ENCODE data around the gene MGMT. TPM values are rescaled to one million over a fixed set of nuclear protein-coding genes. Genes with fewer than 3 reads are reported as not detected.

MGMT gene
- total RNA-seq, 2 donors from 2014 or later = 18.7 to 22.4 TPM

DNA sequence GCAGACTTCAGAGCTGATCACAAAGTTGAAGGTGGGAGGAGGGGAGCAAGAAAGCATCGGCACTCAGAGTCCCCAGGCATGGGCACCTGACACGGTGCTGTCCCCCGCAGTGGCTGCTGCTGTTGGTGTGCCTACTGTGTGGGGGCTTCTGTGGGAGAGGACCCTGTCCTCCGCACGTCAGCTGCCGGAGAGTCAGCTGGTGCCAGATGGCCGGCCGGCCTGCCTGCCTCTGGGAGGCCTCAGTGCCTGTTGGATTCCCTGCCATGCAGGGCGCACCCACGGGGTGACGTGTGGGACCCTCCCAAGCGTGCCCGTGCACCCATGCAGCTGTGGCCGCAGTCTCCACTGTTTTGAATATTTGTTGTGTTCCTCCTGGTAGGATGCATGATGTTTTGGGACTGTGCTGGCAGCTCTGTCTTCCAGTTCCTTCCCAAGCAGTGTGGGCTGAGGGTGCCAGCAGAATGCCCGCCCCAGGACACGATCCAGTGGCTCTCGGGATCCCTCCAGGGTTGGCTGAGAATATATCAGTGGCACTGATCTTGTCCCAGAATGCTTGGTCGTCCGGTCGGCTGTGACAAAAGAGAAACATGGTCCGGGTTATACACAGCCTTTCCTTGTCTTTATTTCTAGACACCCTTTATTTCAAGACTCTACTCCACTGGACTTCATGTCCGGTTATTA, 185.6 kb downstream of the MGMT start:
- Mint-ChIP-seq H3K4me1 (no peaks in the 10 kb centered on the region), H3K36me3 (ENCODE audit: low read depth) (peaks cover 16% of the 10 kb centered on the region), H3K9me3 (no peaks in the 10 kb centered on the region), H3K27ac (no peak overlapping the region), H3K4me3 (no peak overlapping the region), H3K27me3 (no peaks in the 10 kb centered on the region)
- no peak for ATAC-seq (replicated peaks)

DNA sequence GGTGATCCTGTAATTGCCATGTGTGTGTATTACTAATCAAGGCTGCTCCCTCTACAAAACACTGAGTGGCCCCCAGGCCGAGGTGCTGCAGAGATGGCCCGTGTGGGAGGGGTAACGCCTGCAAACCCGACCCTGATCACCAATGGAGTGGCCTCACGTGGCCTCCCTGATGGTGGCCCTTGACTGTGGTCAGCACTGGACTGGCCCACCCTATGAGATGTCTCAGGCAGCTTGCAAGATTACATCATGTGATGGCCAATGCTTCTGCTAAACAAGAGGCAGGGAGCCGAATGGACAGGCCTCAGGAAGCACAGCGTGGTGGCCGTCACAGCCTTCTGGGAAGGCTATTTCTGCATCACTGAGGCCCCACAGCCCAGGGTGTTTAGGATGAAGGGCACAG, 186.4 kb downstream of the MGMT start:
- H3K4me1 Mint-ChIP-seq = no peaks in the 10 kb centered on the region
- peaks cover 16% of the 10 kb centered on the region for H3K36me3 Mint-ChIP-seq (ENCODE audit: low read depth)
- no peaks in the 10 kb centered on the region for H3K27me3 Mint-ChIP-seq
- no peak for ATAC-seq (replicated peaks)
- H3K9me3 Mint-ChIP-seq = no peaks in the 10 kb centered on the region
- H3K4me3 Mint-ChIP-seq = no peak overlapping the region
- no peak overlapping the region for H3K27ac Mint-ChIP-seq

DNA sequence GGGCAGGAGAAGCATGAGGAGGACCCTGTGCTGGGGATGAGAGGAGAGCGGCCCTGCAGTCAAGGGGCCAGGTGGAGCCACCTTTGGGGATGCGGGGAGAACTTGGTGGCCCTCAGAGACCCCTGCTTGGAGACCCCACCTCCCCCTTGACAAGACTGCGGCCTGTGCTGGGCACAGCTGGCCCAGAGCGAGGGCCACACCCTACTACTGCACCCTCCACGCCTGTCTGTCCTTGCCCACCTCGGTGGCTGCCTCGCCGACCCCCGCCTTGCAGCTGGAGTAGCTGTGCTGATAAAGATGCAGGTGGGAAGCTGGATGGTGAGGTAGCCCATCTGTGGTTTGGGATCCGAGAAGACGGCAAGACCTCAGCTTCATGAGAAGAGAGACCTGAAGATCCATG, 186.8 kb downstream of the MGMT start:
- Mint-ChIP-seq H3K4me3 (no peak overlapping the region), H3K27ac (no peak overlapping the region), H3K27me3 (no peaks in the 10 kb centered on the region), H3K36me3 (ENCODE audit: low read depth) (peaks cover 16% of the 10 kb centered on the region), H3K9me3 (no peaks in the 10 kb centered on the region), H3K4me1 (no peaks in the 10 kb centered on the region)
- no peak for ATAC-seq (replicated peaks)

DNA sequence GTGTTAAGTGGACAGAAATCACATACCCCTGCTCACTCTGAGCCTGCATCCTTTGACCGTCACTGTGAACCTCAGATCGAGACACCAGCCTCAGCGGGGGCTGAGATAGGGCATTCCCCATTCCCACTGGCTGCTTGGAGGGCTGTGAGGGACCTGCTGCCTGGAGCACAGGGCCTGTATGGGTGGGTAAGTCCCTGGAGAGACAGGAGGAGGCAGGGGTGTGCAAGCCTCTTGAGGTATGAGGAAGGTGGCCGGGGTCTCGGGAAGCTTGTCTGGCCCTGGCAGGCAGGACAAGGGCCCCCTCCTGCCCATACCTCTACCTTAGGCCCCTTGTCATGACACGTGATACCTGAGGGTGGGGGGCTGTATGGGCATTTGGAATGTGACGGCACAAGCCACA, 187.4 kb downstream of the MGMT start:
- no peak for ATAC-seq (replicated peaks)
- peaks cover 10% of the 10 kb centered on the region for H3K36me3 Mint-ChIP-seq (ENCODE audit: low read depth)
- no peaks in the 10 kb centered on the region for H3K4me1 Mint-ChIP-seq
- peaks cover 3% of the 10 kb centered on the region for H3K9me3 Mint-ChIP-seq
- H3K27ac Mint-ChIP-seq = no peak overlapping the region
- H3K4me3 Mint-ChIP-seq = no peak overlapping the region
- H3K27me3 Mint-ChIP-seq = no peaks in the 10 kb centered on the region

DNA sequence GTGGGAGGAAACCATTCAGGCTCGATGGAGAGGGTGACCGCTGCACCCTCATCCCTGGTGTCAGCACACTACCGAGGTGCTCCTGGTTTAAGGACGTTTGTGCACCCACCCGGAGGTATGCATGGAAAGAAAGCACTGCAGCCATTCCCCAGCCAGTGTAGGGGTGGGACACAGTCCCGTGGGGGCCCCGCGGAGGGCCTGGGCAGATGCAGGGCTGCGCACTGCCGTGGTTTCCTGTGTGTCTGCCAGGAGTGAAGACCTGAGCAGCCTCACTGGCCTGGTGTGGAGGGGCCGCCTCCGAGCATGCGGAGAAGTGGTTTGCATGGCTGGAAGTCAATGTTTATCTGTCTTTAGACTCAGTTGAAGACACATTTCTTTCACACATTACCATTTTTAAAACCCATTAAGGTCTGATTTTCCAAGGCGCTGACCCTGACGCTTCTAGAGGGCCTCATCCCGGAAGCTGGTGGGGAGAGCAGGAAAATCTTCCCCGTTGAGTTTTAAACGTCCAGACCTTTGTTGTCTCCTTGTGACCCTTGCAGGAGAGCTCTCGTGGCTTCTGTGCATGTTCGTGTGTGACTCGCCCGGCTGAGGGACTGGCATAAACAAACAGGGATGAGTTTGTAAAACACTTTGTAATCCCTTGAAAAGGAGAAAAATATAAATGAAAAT, 188.1 kb downstream of the MGMT start:
- Mint-ChIP-seq H3K4me1 (no peaks in the 10 kb centered on the region), H3K27me3 (no peaks in the 10 kb centered on the region), H3K4me3 (no peak overlapping the region), H3K36me3 (ENCODE audit: low read depth) (peaks cover 4% of the 10 kb centered on the region), H3K9me3 (peaks cover 3% of the 10 kb centered on the region), H3K27ac (no peak overlapping the region)
- no peak for ATAC-seq (replicated peaks)

DNA sequence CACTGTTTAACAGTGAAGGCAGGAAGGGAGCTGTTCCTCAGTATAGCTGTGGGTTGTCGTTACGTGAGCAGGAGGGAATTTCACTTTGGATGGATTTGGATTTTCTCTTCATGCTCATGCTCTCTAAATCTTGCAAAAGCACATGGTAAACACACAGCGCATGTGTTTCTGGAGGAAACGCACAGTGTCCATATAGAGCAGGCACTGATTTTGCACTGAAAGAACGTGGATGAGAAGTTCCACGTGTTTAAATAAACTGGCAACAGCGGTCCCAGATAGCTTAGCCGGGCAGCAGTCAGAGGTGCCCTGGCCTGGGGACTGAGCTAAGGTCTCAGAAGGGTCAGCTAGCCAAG, 188.6 kb downstream of the MGMT start:
- no peaks in the 10 kb centered on the region for H3K4me1 Mint-ChIP-seq
- no peak for ATAC-seq (replicated peaks)
- peaks cover 3% of the 10 kb centered on the region for H3K9me3 Mint-ChIP-seq
- no peaks in the 10 kb centered on the region for H3K36me3 Mint-ChIP-seq (ENCODE audit: low read depth)
- no peaks in the 10 kb centered on the region for H3K27me3 Mint-ChIP-seq
- no peak overlapping the region for H3K4me3 Mint-ChIP-seq
- H3K27ac Mint-ChIP-seq = no peak overlapping the region

DNA sequence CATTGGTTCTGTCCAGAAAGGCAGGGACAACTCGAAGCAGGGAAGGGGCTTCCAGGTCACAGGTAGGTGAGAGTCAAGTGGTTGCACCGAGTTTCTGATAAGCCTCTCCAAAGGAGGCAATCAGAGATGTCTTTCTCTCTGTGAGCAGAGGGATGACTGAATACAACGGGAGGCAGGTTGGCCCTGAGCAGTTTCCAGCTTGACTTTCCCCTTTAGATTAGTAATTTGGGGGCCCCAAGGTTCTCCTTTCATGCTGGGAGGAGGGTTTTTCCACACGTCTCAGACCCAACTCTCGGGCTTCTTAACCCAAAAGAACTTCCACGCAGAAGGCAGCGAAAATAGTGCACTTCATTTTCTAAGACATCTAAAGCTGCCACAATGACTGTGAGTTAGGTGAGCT, 189.6 kb downstream of the MGMT start:
- H3K9me3 Mint-ChIP-seq = peaks cover 10% of the 10 kb centered on the region
- no peak overlapping the region for H3K27ac Mint-ChIP-seq
- H3K36me3 Mint-ChIP-seq (ENCODE audit: low read depth) = no peaks in the 10 kb centered on the region
- ATAC-seq (replicated peaks) = no peak
- H3K4me3 Mint-ChIP-seq = no peak overlapping the region
- no peaks in the 10 kb centered on the region for H3K4me1 Mint-ChIP-seq
- no peaks in the 10 kb centered on the region for H3K27me3 Mint-ChIP-seq

DNA sequence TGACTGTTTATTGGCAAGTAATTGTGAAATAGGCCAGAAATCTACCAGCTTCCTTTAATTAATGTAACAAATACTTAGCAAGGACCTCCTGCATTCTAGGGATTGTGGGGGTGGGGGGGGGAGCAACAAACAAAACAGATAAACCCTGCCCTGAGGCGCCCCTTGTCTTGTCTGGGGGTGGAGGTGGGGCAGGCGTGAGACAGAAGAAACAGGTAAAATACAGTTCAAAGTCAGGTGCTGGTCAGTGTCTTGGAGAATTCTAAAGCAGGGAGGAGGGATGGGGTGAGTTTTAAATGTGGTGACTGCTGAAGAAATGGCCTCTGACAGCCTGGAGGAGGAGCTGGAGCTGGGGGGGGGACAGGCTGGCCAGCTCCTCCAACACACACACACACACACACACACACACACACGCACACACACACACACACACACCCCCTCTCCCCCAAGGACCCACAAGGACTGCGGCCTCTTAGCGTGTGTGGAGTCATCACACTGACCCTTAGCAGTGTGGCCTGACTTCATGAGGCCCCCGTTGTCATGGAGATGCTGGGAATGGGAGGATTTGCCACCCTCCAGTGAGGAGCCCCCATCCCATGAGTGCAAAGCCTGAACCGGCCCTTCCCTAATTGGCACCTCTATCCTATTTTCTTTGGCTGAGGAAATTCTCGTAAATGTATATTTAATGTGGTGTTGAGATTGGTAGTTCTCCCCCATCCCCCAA, 190.4 kb downstream of the MGMT start:
- H3K4me3 Mint-ChIP-seq = no peak overlapping the region
- H3K9me3 Mint-ChIP-seq = peaks cover 17% of the 10 kb centered on the region
- H3K27ac Mint-ChIP-seq = no peak overlapping the region
- H3K36me3 Mint-ChIP-seq (ENCODE audit: low read depth) = peaks cover 5% of the 10 kb centered on the region
- H3K4me1 Mint-ChIP-seq = no peaks in the 10 kb centered on the region
- no peaks in the 10 kb centered on the region for H3K27me3 Mint-ChIP-seq
- ATAC-seq (replicated peaks) = no peak

DNA sequence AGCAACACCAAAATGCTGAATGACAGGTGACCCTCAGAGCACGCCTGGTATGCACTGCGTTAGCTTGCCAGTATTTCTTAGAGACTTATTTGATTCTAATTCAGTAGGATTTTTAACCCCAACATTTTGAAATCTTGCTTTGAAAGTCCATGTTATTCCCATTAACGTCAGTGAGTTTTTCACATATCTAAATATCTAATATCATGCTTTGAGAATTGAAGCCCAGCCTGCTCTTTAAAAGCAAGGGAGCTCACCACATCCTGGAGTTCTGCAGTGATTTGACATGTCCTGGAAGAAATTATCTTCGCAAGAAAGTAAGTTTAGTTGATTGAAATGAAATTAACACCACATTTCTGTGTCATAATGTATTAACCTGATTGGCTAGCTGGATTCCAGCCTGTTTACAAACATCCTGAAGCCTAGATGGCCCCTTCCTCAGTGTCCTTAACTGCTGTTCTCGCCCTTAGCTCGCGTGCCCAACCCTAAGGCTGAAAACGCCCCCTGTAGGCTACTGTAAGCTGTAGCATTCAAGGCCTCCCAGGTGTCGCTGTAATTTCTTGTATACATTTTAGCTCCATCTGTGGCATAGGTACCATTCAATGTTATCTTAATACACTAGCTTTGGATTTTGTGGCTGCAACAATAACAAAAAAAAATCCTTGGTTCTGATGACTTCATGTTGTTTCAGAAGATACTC, 191.5 kb downstream of the MGMT start:
- Mint-ChIP-seq H3K36me3 (ENCODE audit: low read depth) (peaks cover 5% of the 10 kb centered on the region), H3K9me3 (peaks cover 18% of the 10 kb centered on the region), H3K4me3 (no peak overlapping the region), H3K27me3 (no peaks in the 10 kb centered on the region), H3K4me1 (no peaks in the 10 kb centered on the region), H3K27ac (no peak overlapping the region)
- ATAC-seq (replicated peaks) = no peak

DNA sequence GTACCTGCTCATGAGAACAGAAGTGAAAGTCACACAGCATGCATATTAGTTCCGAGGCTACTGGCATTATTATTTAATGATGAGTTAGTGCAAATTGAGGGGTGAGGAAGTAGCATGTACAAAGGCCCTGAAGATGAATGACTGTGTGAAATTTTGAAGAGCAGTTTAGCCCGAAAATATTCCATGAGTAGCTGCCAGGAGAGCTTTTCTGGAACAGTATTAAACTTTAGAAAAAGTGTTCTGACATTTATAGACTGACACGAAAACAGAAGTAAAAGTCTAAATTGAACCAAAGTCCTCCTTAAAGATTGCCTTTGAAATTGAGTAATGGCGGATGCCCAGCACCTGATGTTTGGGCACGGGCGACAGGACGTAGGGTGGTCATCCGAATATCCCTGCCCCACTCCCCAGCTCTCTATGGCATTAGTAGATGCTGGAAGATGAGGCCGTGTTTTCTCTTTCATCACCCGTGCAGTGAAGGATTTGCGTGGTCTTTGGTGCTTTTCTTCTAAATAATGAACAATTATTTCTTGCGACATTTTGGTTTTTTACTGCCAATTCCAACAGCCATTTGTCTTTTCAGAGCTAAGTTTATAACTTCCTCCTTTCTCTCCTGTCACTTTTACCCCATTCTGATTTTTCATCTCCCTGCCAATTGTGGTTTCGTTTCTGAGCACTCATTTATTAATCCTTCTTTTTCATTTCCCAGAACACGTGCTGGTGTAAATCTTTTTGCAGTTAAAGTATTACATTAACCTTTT, 192.6 kb downstream of the MGMT start:
- Mint-ChIP-seq H3K36me3 (ENCODE audit: low read depth) (peaks cover 10% of the 10 kb centered on the region), H3K4me1 (no peaks in the 10 kb centered on the region), H3K27ac (no peak overlapping the region), H3K27me3 (no peaks in the 10 kb centered on the region), H3K9me3 (peaks cover 24% of the 10 kb centered on the region), H3K4me3 (no peak overlapping the region)
- no peak for ATAC-seq (replicated peaks)

DNA sequence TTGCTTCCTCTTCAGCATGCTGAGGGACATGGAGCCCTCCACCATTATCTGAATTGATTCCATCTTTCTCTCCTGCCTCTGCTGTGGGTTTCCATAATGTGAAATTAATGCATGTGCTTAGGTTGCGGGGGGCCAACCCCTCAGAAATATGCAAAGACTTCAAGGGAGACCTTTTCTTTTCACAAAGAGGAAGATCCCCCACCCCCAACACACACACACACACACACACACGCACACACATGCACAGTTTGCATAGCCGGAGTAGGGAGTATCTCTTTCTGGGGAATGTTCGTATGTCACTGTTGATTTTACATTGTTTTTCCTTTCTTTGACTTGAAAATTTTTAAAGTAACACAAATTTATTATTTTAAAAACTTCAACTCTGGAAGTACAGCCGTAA, 193.5 kb downstream of the MGMT start:
- H3K27ac Mint-ChIP-seq = no peak overlapping the region
- H3K36me3 Mint-ChIP-seq (ENCODE audit: low read depth) = peaks cover 10% of the 10 kb centered on the region
- H3K4me1 Mint-ChIP-seq = no peaks in the 10 kb centered on the region
- H3K27me3 Mint-ChIP-seq = no peaks in the 10 kb centered on the region
- H3K4me3 Mint-ChIP-seq = no peak overlapping the region
- ATAC-seq (replicated peaks) = no peak
- peaks cover 29% of the 10 kb centered on the region for H3K9me3 Mint-ChIP-seq

DNA sequence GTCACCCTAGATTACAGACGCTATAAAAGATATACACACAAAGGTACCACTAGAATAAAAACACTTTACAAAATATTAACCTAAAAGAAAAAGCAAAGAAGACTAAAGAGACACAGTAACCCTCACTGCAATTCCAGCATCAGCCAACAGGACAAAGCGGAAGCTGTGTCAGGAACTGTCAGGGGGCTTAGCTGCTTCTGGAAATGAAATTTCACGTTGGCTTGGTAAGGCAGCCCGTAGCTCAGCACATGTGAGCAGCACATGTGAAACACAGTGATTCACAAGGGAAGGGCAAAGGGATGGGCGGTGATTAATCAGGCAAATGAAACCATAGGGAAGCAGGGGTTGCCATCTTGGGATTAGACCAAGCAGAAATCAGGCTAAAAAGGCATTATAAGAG, 195.4 kb downstream of the MGMT start:
- Mint-ChIP-seq H3K4me1 (no peaks in the 10 kb centered on the region), H3K36me3 (ENCODE audit: low read depth) (peaks cover 19% of the 10 kb centered on the region), H3K9me3 (peaks cover 33% of the 10 kb centered on the region), H3K27me3 (no peaks in the 10 kb centered on the region), H3K4me3 (no peak overlapping the region), H3K27ac (no peak overlapping the region)
- ATAC-seq (replicated peaks) = no peak

DNA sequence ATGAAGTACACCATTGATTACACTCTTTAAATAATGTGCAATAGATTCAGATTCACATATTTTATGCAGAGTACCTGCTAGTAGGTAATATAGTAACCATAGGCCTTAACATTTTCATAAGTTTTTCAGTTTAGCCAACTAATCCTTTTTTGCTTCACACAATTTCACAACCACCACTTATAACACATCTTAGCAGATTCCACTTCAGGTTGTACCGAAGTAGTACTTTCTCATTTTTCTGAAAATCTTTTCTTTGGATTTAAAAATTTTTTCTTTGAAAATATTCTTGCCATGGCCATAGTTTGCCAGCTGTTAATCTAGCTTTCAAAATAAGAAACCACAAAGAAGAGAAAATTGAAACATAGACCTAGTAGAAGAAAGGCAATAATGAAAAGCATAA, 203.1 kb downstream of the MGMT start:
- H3K36me3 Mint-ChIP-seq (ENCODE audit: low read depth) = peaks cover 26% of the 10 kb centered on the region
- peaks cover 21% of the 10 kb centered on the region for H3K9me3 Mint-ChIP-seq
- no peak for ATAC-seq (replicated peaks)
- peaks cover 5% of the 10 kb centered on the region for H3K4me1 Mint-ChIP-seq
- no peak overlapping the region for H3K4me3 Mint-ChIP-seq
- H3K27me3 Mint-ChIP-seq = no peaks in the 10 kb centered on the region
- H3K27ac Mint-ChIP-seq = no peak overlapping the region

DNA sequence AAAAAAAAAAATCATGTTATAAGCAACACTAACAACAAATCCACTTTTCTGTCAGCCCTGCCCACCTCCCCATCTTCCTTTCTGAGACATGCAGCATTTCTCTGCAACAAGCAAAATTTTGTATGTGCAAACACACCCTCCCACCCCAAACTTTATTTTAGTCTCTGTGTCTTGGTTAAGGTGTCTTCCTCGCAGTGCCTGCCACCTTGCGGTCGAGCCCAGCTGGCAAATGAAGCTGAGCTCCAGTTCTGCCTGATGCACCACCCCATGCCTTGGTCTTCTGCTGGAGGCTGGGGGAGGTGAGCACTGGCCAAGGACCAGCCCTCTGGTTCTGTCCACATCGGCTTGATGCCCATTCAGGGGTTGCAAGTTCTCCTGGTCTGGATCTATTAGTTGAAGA, 206.3 kb downstream of the MGMT start:
- Mint-ChIP-seq H3K36me3 (ENCODE audit: low read depth) (peaks cover 10% of the 10 kb centered on the region), H3K4me1 (peaks cover 7% of the 10 kb centered on the region), H3K4me3 (no peak overlapping the region), H3K27me3 (no peaks in the 10 kb centered on the region), H3K27ac (no peak overlapping the region), H3K9me3 (peaks cover 7% of the 10 kb centered on the region)
- no peak for ATAC-seq (replicated peaks)
